Nephron progenitor cell (in vitro differentiated cells): Measurements from ENCODE around the gene ZNF174.

ENCODE experiments used
- DNase-seq: peaks from one replicate; pipeline ENCODE4 v3.0.0; 2021
- H3K27ac Mint-ChIP-seq: 2 replicates; pipeline ENCODE4 v1.8.0; 2021; ENCODE audit warnings: mild to moderate bottlenecking, moderate library complexity, mixed read lengths
- H3K27me3 Mint-ChIP-seq: 2 replicates; pipeline ENCODE4 v1.8.0; 2021; ENCODE audit warnings: mild to moderate bottlenecking, low read depth, mixed read lengths; ENCODE audit not compliant: poor library complexity
- H3K36me3 Mint-ChIP-seq: 2 replicates; pipeline ENCODE4 v1.8.0; 2021; ENCODE audit warnings: low read depth, mixed read lengths
- H3K4me1 Mint-ChIP-seq: 2 replicates; pipeline ENCODE4 v1.8.0; 2021; ENCODE audit warnings: mixed read lengths
- H3K4me3 Mint-ChIP-seq: 2 replicates; pipeline ENCODE4 v1.8.0; 2021; ENCODE audit warnings: mild to moderate bottlenecking, moderate library complexity, mixed read lengths
- H3K9me3 Mint-ChIP-seq: 2 replicates; pipeline ENCODE4 v1.8.0; 2021; ENCODE audit warnings: mild to moderate bottlenecking, moderate library complexity, mixed read lengths
- CTCF ChIP-seq: fragments of 200-600 bp; sonication (generic); IDR thresholded peaks from 2 replicates; pipeline ENCODE4 v1.5.0; 2021; ENCODE audit warnings: antibody characterized with exemption

ZNF174 gene

GRCh38 chr16:3458852-3459361, 57.9 kb downstream of the ZNF174 start:
- Mint-ChIP-seq H3K4me3 (peak overlapping the region; percentile 91), H3K36me3 (no peaks in the 10 kb centered on the region), H3K4me1 (peaks cover 55% of the 10 kb centered on the region)

More at GRCh38 chr16:3458852-3459361, 57.9 kb downstream of the ZNF174 start:
- Mint-ChIP-seq H3K9me3 (no peaks in the 10 kb centered on the region), H3K27ac (peak overlapping the region; percentile 86), H3K27me3 (peaks cover 5% of the 10 kb centered on the region)
- no peak for TF ChIP-seq CTCF
- DNase-seq: no peak
